Stimulated activated CD4-positive, alpha-beta T cell treated with anti-CD3 and anti-CD28 coated beads, Interleukin-2, amount 100 ng/mL, for 4 hours (primary cell): ENCODE results near the gene LRFN3.
"Not testable (repeated sequence)": the region's sequence is repeated elsewhere in the genome, so short reads cannot be mapped to it uniquely, and the experiment has no call there.

ENCODE experiments used
- DNase-seq: peaks from one replicate; pipeline ENCODE4 v3.0.0-alpha.2; 2020; ENCODE audit warnings: low read depth

Gene LRFN3

DNA sequence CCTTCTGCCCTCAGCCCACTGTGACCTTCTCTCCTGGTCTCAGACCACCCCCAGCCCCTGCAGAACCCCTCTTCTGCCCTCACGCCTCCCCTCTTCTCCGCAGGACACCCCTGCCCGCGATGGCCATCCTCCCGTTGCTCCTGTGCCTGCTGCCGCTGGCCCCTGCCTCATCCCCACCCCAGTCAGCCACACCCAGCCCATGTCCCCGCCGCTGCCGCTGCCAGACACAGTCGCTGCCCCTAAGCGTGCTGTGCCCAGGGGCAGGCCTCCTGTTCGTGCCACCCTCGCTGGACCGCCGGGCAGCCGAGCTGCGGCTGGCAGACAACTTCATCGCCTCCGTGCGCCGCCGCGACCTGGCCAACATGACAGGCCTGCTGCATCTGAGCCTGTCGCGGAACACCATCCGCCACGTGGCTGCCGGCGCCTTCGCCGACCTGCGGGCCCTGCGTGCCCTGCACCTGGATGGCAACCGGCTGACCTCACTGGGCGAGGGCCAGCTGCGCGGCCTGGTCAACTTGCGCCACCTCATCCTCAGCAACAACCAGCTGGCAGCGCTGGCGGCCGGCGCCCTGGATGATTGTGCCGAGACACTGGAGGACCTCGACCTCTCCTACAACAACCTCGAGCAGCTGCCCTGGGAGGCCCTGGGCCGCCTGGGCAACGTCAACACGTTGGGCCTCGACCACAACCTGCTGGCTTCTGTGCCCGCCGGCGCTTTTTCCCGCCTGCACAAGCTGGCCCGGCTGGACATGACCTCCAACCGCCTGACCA lies 3.3 kb downstream of the LRFN3 start:
- no peak for DNase-seq

GRCh38 chr19:35940078-35940775 lies 4.1 kb downstream of the LRFN3 start:
- DNase-seq, result no peak

DNA sequence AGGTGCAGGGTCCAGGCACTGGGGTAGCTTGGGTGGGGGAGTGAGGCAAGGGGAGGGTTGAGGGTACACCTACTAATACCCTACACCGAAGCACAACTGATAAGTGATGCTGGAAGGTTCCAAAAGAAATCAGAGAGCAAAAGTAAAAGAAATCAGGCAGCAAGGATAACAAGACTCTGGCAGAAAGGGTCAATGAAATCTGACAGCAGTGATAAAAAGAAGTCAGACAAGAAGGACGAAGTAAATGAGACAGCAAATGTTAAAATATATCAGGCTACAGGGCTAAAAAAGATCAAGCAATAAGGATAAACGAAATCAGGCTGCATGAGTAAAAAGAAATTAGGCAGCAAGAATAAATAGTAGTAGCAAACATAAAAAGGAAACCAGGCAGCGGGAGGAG lies 4.7 kb downstream of the LRFN3 start:
- no peak for DNase-seq

- DNase-seq, result no peak
Measured at GRCh38 chr19:35942235-35942634, 6.1 kb downstream of the LRFN3 start.

DNA sequence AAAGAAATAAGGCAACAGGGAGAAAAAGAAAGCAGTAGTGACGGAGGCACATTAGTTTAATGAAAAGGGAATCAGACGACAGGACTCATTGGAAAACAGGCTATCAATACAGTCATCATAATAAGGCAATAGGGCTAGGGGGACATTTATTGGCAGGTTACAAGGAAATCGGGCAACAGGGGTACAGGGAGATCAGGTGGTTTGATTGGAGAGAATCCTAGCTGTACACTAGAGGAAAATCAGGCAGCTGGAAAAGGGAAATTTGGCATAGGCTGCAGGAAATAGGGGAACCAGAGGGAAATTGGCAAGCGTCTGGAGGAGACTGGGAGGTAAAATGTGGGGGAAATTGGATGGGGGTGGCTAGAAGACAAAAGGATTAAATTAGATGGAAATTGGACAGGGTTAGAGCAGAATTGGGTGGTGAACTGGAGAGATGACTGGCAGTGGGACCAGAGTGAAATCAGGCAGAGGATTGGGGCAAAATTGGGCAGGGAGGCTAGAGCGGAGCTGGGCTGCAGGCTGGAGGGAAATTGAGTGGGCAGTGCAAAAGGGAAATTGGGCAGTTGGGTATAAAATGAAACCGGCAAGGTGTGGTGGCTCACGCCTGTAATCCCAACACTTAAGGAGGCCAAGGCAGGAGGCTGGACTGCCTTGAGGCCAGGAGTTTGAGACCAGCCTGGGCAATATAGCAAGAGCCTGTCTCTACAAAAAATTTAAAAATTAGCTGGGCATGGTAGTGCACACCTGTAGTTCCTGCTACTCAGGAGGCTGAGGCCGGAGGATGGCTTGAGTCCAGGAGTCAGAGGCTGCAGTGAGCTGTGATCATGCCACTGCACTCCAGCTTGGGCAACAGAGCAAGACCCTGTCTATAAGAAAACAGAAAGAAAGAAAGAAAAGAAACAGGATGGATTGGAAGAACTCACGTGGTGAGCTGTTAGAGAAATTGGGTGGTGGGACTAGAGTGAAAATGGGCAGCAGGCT lies 7.4 kb downstream of the LRFN3 start:
- no peak for DNase-seq

- no peak for DNase-seq
Measured at GRCh38 chr19:35944556-35944955, 8.4 kb downstream of the LRFN3 start.

GRCh38 chr19:35945121-35945790 lies 9.1 kb downstream of the LRFN3 start:
- no peak for DNase-seq

DNA sequence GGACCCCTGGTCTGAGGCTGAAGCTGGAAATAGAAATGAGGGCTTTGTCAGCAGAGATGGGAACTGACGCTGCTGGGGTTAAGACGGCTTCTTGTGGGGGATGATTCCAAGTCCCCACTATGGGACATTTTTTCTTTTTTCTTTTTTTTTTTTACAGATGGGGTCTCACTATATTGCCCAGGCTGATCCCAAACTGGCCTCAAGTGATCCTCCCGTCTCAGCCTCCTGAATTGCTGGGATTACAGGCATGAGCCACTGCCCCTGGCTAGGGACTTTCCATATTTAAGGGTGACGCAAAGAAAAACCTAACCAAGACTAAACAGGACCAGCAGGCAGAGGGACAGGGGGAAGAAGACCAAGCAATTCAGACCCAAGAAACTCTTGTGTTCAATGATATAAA lies 10.0 kb downstream of the LRFN3 start:
- no peak for DNase-seq

- DNase-seq, result no peak
Measured at GRCh38 chr19:35949131-35949530, 13.0 kb downstream of the LRFN3 start.

DNA sequence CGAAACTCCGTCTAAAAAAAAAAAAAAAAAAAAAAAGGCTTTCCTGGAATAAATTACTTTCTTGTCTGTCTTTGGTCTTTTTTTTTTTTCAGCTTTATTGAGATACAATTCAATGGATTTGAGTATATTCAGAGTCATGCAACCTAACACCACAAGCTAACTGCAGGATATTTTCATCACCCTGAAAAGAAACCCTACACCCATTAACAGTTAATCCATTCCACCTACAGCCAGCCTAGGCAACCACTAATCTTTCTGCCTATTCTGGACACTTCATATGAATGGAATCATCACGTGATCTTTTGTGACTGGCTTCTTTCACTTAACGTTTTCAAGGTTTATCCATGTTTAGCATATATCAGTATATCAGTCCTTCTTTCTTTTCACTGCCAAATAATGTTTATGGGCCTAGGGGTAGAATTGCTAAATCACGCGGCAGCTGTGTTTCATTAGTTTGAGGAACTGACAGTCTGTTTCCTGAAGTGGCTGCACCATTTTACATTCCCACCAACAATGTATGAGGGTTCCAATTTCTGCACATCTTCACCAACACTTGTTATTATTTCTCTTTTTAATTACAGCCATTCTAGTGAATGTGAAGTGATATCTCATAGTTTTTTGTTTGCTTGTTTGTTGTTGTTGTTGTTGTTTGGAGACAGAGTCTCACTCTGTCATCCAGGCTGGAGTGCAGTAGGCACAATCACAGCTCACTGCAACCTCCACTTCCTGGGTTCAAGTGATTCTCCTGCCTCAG lies 19.9 kb downstream of the LRFN3 start:
- no peak for DNase-seq

DNA sequence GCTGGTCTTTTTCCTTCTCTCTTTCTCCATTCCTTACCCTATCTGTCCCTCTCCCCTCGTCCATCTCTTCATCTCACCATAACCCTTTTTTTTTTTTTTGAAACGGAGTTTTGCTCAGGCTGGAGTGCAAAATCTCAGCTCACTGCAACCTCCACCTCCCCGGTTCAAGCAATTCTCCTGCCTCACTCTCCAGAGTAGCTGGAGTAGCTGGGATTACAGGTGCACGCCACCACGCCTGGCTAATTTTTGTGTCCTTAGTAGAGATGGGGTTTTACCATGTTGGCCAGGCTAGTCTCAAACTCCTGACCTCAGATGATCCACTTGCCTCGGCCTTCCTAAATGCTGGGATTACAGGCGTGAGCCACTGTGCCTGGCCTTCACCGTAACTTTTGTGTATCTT lies 21.2 kb downstream of the LRFN3 start:
- DNase-seq, result not testable (repeated sequence)

- DNase-seq, result no peak
Measured at GRCh38 chr19:35958660-35959039, 22.5 kb downstream of the LRFN3 start.

DNA sequence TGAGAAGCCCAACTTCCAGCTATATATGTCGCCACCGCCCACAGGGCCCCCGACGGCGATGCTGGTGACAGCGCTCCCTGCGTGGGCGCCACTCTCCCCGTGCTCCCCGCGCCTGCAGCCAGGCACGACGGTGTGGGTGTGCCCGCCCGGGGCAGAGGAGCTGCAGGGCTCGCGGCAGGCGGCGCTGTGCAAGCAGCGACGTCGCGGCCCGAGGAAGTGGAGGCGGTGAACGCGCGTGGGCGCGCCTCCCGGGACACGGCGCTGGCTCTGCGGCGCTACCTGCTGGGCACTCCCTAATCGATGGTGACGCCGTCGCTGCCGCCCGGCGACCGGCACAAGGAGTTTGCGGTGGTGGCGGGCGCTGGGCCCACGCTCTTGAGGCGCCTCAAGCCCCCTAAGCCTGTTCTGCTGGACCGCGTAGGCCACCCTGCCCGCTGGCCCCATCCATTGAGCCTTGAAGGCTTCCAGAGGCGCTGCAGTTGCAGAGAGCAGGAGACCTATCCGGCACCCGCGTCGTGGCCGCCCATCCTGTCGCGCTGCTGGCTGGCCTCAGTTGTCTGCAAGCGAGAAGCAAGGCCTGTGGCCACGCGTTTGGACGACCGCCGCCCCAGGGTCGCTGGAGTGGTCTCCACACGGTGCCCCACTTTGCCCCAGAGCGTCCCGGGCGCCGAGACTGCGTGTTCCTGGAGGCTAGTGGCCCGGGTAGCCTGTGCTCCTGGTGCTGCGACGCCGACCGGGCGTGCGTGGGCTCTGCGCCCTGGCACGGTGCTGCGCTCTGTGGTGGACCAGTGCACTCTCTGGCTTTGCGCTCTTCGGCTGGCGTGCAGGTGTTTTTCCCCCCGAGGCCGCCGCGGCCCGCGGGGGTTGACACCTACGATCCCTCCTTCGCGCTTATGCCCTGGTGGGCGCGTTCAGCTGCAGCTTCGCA lies 23.1 kb downstream of the LRFN3 start:
- DNase-seq, result peak; percentile 94

- no peak for DNase-seq
Measured at GRCh38 chr19:35959968-35960320, 23.8 kb downstream of the LRFN3 start.

DNA sequence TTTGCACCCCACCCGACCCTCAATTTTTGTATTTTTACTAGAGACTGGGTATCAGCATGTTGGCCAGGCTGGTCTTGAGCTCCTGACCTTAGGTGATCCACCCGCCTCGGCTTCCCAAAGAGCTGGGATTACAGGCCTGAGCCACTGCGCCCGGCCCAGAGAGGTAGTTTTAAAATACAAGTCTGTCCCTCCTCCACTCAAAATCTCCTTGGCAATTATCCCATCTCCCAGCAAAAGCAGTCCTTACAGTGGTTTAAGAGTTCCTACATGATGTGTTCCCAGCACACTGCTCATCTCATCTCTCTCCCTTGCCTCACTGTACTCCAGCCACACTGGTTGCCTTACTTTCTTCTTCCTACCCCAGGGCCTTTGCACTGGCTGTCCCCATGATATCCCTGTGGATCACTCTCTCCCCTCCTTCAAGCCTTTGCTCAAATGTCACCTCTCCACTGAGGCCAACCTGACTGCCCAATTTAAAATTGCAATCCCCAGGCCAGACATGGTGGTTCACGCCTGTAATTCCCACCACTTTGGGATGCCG lies 24.3 kb downstream of the LRFN3 start:
- DNase-seq, result no peak

- no peak for DNase-seq
Measured at GRCh38 chr19:35963514-35963913, 27.3 kb downstream of the LRFN3 start.

DNA sequence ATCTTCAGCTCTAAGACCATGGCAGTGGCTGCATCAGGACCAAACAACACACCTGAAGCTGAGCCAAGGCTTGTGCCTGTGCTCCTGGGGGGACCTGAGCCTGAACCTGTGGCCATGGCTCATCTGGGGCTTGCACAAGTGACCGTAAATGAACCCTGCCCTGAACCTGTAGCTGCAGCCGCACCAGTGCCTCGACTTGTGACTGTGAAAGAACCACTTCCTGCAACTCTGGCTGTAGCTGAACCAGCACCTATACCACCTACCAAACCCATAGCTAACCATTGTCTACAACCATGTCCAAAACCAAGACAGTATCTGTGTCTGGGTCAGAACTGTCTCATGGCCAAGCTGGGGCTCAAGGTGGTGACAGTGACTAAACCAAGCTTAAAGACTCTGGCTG lies 30.6 kb downstream of the LRFN3 start:
- no peak for DNase-seq

- DNase-seq, result no peak
Measured at GRCh38 chr19:35973487-35973886, 37.3 kb downstream of the LRFN3 start.

GRCh38 chr19:35975608-35976214 lies 39.5 kb downstream of the LRFN3 start:
- DNase-seq, result no peak
